Measurements from ENCODE around the gene C7.
"Not testable (repeated sequence)": the region's sequence is repeated elsewhere in the genome, so short reads cannot be mapped to it uniquely, and the experiment has no call there.

Gene C7

DNA sequence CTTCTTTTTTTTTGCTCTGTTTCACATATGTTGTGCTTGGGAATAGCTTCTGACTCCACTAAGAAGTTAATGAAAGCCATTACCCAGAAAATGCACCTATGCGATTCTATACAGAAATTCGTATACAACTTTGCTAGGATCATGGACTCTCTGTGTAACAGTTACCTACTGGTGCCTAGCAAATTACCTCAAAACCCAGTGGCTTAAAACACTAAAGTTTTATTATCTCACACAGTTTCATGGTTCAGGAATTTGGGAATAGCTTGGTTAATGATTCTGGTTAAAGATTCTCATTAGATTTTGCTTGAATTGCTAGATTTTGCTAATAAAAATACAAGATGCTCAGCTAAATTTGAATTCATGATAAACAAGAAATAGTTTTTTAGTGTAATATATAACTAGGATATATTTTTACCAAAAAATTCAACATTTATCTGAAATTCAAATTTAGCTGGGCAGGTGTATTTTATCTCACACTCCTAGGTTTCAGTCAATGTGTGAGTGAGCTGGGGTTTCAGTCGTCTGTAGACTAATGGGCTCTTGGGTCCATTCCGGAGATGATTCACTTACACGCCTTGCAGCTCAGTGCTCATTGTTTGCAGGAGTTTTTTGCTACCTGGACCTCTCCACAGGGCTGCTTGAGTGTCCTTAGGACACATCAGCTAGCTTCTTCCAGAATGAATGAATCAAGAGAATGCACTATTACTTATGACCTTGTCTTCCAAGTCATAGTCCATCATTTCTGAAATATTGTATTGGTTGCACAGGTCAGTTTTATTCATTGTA is 86.7 kb downstream of the C7 start:
- no peak for DNase-seq

DNA sequence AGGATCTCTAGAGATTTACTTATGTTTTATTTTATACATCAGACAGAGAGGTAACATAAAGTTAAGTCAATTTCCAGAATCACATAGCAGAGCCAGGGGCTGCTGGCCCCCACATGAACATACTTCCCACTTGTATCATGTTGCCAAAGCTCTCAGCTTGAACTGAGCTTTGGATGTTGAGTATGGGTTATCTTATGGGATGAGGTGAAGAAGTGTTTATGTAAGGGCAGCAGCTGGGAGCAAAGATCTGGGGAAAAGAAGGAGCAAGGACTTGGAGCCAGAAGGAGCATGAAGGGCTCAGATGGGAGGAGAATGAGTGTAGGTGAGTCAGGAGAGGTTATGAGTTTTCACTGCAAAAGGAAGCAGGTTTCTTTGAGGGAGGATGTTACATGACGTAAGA is 89.8 kb downstream of the C7 start:
- no peak for DNase-seq

DNA sequence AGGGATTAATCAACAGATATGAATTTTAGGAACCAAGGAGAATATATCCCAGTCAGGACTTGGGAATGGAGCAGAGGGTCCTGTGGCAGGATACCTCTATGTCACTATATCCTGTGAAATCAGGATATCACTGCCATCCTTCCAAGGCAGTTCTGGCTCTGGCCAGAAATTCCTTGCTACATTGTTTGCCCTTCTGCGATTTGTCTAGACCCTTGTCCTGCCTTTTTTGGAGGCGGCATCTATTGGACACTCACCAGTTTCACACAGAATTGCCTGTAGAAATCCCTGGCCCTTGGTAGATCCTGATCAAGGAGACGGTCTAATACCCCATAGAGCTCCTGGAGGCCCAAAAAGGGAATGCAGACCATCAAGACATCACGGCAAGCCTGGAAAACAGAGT is 90.7 kb downstream of the C7 start:
- DNase-seq: no peak

DNA sequence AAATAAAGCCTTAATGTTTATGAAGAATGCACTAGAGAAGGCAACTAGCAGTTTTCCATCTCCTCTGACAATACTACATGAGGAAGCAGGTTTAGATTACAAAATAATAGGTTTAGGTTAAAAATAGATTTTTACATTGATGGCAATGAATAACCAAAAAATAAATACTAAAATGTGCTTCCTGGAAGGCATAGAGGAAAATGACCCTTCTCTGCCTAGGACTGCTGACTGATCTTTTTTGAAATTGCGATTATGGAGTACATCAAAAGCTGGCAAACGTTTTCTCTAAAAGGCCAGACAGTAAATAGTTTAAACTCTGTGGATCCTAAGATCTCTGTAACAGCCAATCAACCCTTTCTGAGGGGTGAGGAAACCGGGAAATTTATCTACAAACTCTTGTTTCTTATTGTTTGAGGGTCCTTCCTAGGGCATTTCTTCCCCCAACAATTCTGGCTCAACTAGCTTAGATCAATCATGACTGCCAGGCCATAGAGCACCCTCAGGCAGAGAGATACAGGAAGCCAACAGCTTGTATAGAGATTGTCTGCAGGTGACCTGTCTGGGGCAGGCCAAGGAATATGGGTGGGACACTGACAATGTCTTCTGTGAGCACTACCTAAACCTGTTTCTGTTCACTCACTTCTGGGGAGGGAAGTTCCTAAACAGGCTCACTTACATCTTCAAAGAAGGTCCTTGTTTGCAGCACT is 94.5 kb downstream of the C7 start:
- DNase-seq: no peak

DNA sequence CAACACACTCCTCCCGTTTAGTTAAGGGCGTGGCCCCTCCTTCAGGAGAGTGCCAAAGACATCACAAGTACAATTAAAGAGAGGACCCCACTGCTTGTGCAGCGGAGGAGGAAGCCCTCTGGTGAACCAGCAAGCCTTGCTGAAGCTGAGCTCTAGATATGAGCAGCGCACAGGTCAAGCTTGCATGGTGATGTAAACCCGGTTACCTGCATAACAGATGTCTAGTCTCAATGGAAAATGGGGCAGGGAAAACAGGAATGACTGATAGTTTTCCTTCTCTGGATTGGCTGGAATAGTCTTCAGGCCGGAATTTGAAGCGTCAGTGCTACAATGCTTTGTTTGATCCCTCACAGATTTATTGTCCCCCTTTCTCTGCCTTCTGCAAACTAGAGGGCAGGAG is 95.6 kb downstream of the C7 start:
- DNase-seq: no peak

DNA sequence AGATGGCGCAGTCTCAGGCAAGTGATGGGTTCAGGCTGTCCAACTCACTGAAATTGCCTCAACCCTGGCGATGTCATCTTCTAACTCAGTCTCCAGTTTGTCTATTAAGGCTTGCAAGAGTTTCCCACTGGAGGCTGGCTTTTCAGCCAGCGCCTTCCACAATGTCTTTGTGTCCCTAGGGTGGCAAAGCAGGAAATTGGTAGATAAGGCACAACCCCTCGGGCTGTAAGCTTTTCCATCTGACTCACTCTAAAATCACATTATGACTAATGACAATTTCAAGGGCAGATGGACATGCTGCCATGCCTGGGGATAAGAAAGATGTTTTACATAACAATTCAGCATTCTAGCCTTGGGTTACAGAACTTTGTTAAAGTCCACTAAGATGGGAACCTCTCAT is 99.9 kb downstream of the C7 start:
- DNase-seq: no peak

DNA sequence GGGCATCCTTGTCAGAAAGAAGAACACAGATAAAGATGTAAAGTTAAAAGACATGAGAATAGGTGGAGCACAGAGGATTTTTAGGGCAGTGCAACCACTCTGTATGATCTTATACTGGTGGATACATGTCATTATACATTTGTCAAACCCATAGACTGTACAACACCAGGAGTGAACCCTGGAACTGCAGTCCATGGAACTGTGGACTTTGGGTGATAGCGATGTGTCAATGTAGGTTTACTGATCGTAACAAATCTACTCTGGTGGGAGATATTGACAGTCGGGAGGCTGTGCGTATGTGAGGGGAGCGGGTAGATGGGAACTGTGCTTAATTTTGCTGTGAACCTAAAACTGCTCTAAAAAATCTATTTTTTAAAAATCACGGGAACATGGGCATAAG is 101.3 kb downstream of the C7 start:
- DNase-seq: no peak

DNA sequence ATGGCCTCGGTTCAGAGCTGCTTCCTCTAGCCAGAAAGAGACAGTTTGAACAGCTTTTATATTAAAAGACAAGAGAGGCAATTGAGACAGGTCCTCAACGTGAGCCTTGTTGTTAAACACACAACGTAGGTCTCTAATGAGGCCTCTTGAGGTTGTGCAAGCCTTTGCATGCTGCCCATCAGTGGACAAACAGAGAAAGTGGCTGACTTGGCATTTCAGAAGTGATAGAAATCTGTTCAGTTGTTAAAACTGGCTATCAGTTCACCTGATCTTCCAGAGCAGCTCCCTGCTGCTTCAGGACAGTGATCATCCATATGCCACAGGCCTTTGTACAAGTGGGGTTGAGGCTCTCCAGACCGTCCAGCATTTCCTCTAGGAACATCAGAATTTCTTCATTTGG is 103.0 kb downstream of the C7 start:
- no peak for DNase-seq

DNA sequence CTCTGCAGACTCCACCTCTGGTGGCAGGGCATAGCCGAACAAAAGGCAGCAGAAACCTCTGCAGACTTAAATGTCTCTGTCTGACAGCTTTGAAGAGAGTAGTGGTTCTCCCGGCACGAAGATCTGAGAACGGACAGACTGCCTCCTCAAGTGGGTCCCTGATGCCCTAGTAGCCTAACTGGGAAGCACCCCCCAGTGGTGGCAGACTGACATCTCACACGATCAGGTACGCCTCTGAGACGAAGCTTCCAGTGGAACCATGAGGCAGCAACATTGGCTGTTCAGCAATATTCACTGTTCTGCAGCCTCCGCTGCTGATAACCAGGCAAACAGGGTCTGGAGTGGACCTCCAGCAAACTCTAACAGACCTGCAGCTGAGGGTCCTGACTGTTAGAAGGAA is 113.3 kb downstream of the C7 start:
- DNase-seq: not testable (repeated sequence)

All from activated CD8-positive, alpha-beta memory T cell treated with anti-CD3 and anti-CD28 coated beads, Interleukin-2, amount 50 U/mL, for 48 hours (primary cell).